SU-DHL-6 (cell line): ENCODE results near the gene ZNF146.

ENCODE experiments used
- EZH2phosphoT487 ChIP-seq: fragments of 200-600 bp; sonication (generic), shearing (Covaris generic); conservative IDR thresholded peaks from 2 replicates; pipeline ENCODE4 v1.6.1; 2018; ENCODE audit warnings: mild to moderate bottlenecking, antibody characterized with exemption, low read length, moderate library complexity, mixed read lengths
- TF ChIP-seq, protein P1 (sequence below): fragments of 200-600 bp; sonication (generic); IDR thresholded peaks from one replicate; pipeline ENCODE4 v1.5.1; 2017; ENCODE audit warnings: antibody characterized with exemption, mild to moderate bottlenecking, low read length, moderate library complexity; ENCODE audit not compliant: insufficient read depth, poor library complexity, severe bottlenecking

DNA sequence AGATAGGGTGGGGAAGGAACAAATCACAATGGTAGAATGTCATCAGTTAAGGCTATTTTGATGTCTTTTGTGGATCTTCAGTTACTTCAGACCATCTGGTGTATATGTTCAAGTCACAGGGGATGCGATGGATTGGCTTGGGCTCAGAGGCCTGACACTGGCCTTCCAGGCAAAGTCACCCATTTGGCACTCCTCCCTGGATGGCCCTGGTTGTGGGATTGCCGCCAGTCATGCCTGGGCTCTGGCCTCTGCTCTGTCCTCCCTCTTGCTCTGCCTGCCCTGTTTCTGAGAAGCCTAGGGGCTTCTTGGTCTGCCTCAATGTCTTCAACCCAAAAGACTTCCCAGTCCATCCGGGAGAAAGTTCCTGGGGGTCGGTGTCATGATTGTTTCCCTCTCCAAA is 50.2 kb downstream of the ZNF146 start:
- TF ChIP-seq, protein P1, sequence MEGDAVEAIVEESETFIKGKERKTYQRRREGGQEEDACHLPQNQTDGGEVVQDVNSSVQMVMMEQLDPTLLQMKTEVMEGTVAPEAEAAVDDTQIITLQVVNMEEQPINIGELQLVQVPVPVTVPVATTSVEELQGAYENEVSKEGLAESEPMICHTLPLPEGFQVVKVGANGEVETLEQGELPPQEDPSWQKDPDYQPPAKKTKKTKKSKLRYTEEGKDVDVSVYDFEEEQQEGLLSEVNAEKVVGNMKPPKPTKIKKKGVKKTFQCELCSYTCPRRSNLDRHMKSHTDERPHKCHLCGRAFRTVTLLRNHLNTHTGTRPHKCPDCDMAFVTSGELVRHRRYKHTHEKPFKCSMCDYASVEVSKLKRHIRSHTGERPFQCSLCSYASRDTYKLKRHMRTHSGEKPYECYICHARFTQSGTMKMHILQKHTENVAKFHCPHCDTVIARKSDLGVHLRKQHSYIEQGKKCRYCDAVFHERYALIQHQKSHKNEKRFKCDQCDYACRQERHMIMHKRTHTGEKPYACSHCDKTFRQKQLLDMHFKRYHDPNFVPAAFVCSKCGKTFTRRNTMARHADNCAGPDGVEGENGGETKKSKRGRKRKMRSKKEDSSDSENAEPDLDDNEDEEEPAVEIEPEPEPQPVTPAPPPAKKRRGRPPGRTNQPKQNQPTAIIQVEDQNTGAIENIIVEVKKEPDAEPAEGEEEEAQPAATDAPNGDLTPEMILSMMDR: no peak
- TF ChIP-seq EZH2phosphoT487: no peak
